DND-41 (cell line): ENCODE data around the gene CEP162.
"Not testable (repeated sequence)": the region's sequence is repeated elsewhere in the genome, so short reads cannot be mapped to it uniquely, and the experiment has no call there.

Experiments
- ATAC-seq: fragments of 200-7000 bp; cut with Tn5 transposase; 3 replicates; pipeline ENCODE4 v1.9.1; 2021; ENCODE audit warnings: low read depth; ENCODE audit not compliant: insufficient read depth
- DNase-seq: peaks from one replicate; pipeline ENCODE4 v3.0.0-alpha.2; 2020
- H2AFZ ChIP-seq: 2 replicates; pipeline ENCODE4 v1.6.0; 2012; ENCODE audit warnings: low read depth, low read length
- H3K27ac ChIP-seq: 2 replicates; pipeline ENCODE4 v1.5.1; 2012; ENCODE audit warnings: low read length, inconsistent platforms
- H3K27me3 ChIP-seq: fragments of 200-600 bp; sonication (generic); 2 replicates; pipeline ENCODE4 v1.6.0; 2012; ENCODE audit warnings: low read length, mild to moderate bottlenecking, inconsistent platforms; ENCODE audit not compliant: insufficient read depth, poor library complexity
- H3K36me3 ChIP-seq: 2 replicates; pipeline ENCODE4 v1.5.1; 2012; ENCODE audit warnings: low read length, inconsistent platforms; ENCODE audit not compliant: insufficient read depth
- H3K4me1 ChIP-seq: 2 replicates; pipeline ENCODE4 v1.5.1; 2012; ENCODE audit warnings: mild to moderate bottlenecking, low read length; ENCODE audit not compliant: insufficient read depth
- H3K4me2 ChIP-seq: 2 replicates; pipeline ENCODE4 v1.6.0; 2012; ENCODE audit warnings: mild to moderate bottlenecking, moderate library complexity, low read length, inconsistent platforms; ENCODE audit not compliant: insufficient read depth
- H3K4me3 ChIP-seq, 2 experiments: fragments of 200-600 bp in 1 of 2; shearing (Covaris generic) in 1 of 2; 2 replicates each; pipeline ENCODE4 v1.5.1; 2012 to 2016; ENCODE audit warnings: inconsistent platforms in 2 of 2, low read length in 2 of 2, mild to moderate bottlenecking in 2 of 2, low read depth in 1 of 2, moderate library complexity in 1 of 2
- H3K79me2 ChIP-seq: 2 replicates; pipeline ENCODE4 v1.6.0; 2012; ENCODE audit warnings: low read length, inconsistent platforms; ENCODE audit not compliant: insufficient read depth
- H3K9ac ChIP-seq: 2 replicates; pipeline ENCODE4 v1.6.0; 2012; ENCODE audit warnings: low read depth, mild to moderate bottlenecking, inconsistent platforms, low read length, moderate library complexity
- H3K9me3 ChIP-seq: 2 replicates; pipeline ENCODE4 v1.5.1; 2012; ENCODE audit warnings: low read length, moderate library complexity, mild to moderate bottlenecking, inconsistent platforms; ENCODE audit not compliant: insufficient read depth, severe bottlenecking
- H4K20me1 ChIP-seq: 2 replicates; pipeline ENCODE4 v1.6.0; 2012; ENCODE audit warnings: low read length; ENCODE audit not compliant: insufficient read depth
- EZH2 ChIP-seq: IDR thresholded peaks from 3 replicates; pipeline ENCODE4 v1.6.1; 2012; ENCODE audit warnings: borderline replicate concordance, low read depth, mild to moderate bottlenecking, moderate library complexity, low read length, inconsistent platforms; ENCODE audit not compliant: severe bottlenecking
- TF ChIP-seq, protein P1 (sequence below): IDR thresholded peaks from 2 replicates; pipeline ENCODE4 v1.5.1; 2012; ENCODE audit warnings: borderline replicate concordance, low read length, moderate library complexity, mild to moderate bottlenecking; ENCODE audit not compliant: poor library complexity, severe bottlenecking; ENCODE audit errors: extremely low read depth

The CEP162 gene

GRCh38 chr6:84086545-84087429 is 140.7 kb downstream of the CEP162 start:
- no peaks in the 10 kb centered on the region for H3K36me3 ChIP-seq
- H3K79me2 ChIP-seq = no peaks in the 10 kb centered on the region
- no peak overlapping the region for H3K27ac ChIP-seq
- no peaks in the 10 kb centered on the region for H3K9me3 ChIP-seq
- TF ChIP-seq, protein P1, sequence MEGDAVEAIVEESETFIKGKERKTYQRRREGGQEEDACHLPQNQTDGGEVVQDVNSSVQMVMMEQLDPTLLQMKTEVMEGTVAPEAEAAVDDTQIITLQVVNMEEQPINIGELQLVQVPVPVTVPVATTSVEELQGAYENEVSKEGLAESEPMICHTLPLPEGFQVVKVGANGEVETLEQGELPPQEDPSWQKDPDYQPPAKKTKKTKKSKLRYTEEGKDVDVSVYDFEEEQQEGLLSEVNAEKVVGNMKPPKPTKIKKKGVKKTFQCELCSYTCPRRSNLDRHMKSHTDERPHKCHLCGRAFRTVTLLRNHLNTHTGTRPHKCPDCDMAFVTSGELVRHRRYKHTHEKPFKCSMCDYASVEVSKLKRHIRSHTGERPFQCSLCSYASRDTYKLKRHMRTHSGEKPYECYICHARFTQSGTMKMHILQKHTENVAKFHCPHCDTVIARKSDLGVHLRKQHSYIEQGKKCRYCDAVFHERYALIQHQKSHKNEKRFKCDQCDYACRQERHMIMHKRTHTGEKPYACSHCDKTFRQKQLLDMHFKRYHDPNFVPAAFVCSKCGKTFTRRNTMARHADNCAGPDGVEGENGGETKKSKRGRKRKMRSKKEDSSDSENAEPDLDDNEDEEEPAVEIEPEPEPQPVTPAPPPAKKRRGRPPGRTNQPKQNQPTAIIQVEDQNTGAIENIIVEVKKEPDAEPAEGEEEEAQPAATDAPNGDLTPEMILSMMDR = no peak
- no peak for TF ChIP-seq EZH2
- no peaks in the 10 kb centered on the region for H3K27me3 ChIP-seq
- no peak for ATAC-seq
- no peak overlapping the region for H3K9ac ChIP-seq
- no peak overlapping the region for H3K4me3 ChIP-seq
- H3K4me1 ChIP-seq = no peaks in the 10 kb centered on the region
- no peak for DNase-seq
- no peaks in the 10 kb centered on the region for H4K20me1 ChIP-seq
- H3K4me2 ChIP-seq = no peak overlapping the region
- no peak overlapping the region for H2AFZ ChIP-seq

DNA sequence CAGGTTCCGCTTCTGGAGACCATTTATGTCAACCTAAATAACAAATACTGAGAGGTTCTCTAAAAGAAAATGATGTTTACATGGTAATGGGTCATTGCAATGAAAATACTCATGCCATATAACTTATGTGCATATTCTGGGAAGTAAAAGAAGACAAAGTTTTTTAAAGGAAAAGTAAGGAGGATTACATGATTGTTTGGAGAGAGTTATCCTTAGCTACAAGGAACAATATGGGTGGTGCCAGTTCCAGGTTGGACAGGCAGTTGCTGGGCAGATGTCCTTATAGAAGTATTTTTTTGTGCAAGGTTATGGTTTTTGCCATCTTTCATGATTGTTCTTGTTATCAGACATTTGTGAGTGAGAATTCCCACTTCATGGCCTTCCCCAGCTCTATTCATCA is 141.4 kb downstream of the CEP162 start:
- no peak overlapping the region for H2AFZ ChIP-seq
- H4K20me1 ChIP-seq = no peaks in the 10 kb centered on the region
- no peaks in the 10 kb centered on the region for H3K4me1 ChIP-seq
- H3K9me3 ChIP-seq = no peaks in the 10 kb centered on the region
- no peak overlapping the region for H3K4me3 ChIP-seq
- no peak overlapping the region for H3K27ac ChIP-seq
- no peak for TF ChIP-seq EZH2
- TF ChIP-seq, protein P1 = no peak
- no peak overlapping the region for H3K4me2 ChIP-seq
- ATAC-seq (no peak), DNase-seq (no peak)
- no peaks in the 10 kb centered on the region for H3K79me2 ChIP-seq
- H3K36me3 ChIP-seq = no peaks in the 10 kb centered on the region
- H3K9ac ChIP-seq = no peak overlapping the region
- no peaks in the 10 kb centered on the region for H3K27me3 ChIP-seq

DNA sequence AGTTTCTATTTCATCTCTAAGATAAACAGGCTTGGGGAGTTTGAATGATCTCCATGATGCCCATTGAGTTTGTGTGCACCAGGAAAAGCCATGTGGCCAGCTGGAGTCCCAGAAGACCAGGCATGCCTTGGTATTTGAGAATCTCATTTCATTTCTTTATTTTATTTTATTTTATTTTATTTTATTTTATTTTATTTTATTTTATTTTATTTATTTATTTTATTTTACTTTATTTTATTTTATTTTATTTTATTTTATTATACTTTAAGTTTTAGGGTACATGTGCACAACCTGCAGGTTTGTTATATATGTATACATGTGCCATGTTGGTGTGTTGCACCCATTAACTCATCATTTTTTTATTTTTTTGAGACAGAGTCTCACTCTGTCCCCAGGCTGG is 142.7 kb downstream of the CEP162 start:
- not testable (repeated sequence) for DNase-seq, H3K4me2 ChIP-seq, H3K9me3 ChIP-seq, H3K9ac ChIP-seq, H3K79me2 ChIP-seq, ATAC-seq, H4K20me1 ChIP-seq, H3K4me1 ChIP-seq, H3K27me3 ChIP-seq, H3K4me3 ChIP-seq, H3K27ac ChIP-seq, H3K36me3 ChIP-seq, H2AFZ ChIP-seq

- no peaks in the 10 kb centered on the region for H3K36me3 ChIP-seq
- no peaks in the 10 kb centered on the region for H3K27me3 ChIP-seq
- H3K9ac ChIP-seq = no peak overlapping the region
- TF ChIP-seq, protein P1 = no peak
- no peak for TF ChIP-seq EZH2
- no peaks in the 10 kb centered on the region for H3K9me3 ChIP-seq
- H3K79me2 ChIP-seq = no peaks in the 10 kb centered on the region
- no peak overlapping the region for H2AFZ ChIP-seq
- H3K4me2 ChIP-seq = no peak overlapping the region
- ATAC-seq (no peak), DNase-seq (no peak)
- no peaks in the 10 kb centered on the region for H4K20me1 ChIP-seq
- no peak overlapping the region for H3K4me3 ChIP-seq
- H3K4me1 ChIP-seq = no peaks in the 10 kb centered on the region
- no peak overlapping the region for H3K27ac ChIP-seq
Measured at GRCh38 chr6:84082689-84083265, 144.7 kb downstream of the CEP162 start.
